ENCODE results near the gene PCDHB16.

The PCDHB16 gene

DNA sequence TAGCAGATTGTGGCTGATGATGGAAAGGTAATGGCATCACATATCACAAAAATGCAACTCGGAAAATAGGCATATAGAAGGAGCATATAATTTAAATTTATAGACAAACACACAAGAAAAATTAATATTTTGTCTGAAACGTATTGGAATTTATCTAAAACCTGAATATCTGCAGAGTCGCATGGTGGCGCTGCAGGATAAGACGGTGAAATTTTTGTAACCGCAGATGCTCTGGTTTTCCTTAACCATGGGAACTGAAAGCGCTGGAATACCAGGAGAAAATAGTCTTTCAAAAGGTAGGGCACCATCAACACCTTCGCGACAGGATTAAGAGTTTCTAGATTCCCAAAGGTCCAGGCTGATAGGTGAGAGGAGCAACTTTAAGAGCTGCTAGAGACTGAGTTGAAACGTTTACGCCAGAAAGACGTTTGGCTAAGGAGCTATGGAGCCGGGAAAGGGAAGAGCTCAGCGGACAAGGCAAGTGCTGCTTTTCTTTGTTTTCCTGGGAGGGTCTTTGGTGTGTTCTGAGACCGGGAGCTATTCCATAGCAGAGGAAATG is 52.0 kb downstream of the PCDHB16 start:
- DNase-seq, result no peak
